Tibial artery (tissue), 4 donors: ENCODE results near the gene STARD3.

Experiments
- DNase-seq, 2 donors: peaks; one replicate each; pipeline ENCODE4 v3.0.0-alpha.2; 2019
- H3K27ac ChIP-seq, 2 donors: fragments of 200-600 bp; sonication (generic) in 1 of 2; 1 replicate in 1 of 2; 2 replicates in 1 of 2; pipeline ENCODE4 v1.5.1; 2018 to 2019; ENCODE audit warnings: mild to moderate bottlenecking in 1 of 2
- H3K27me3 ChIP-seq, 2 donors: fragments of 200-600 bp; sonication (generic) in 1 of 2; one replicate each; pipeline versions ENCODE4 v1.5.1 to v1.6.0; 2016 to 2019
- H3K36me3 ChIP-seq, 3 donors: fragments of 200-600 bp; sonication (generic) in 2 of 3; one replicate each; pipeline ENCODE4 v1.5.1; 2016 to 2019; ENCODE audit warnings: mild to moderate bottlenecking in 2 of 3
- H3K4me1 ChIP-seq, 4 donors: fragments of 200-600 bp; sonication (generic) in 2 of 4; 1 replicate in 3 of 4; 2 replicates in 1 of 4; pipeline ENCODE4 v1.5.1; 2016 to 2019
- H3K4me3 ChIP-seq, 2 donors: fragments of 200-600 bp; sonication (generic) in 1 of 2; 1 replicate in 1 of 2; 2 replicates in 1 of 2; pipeline ENCODE4 v1.5.1; 2018 to 2019; ENCODE audit warnings: mild to moderate bottlenecking in 2 of 2
- H3K9me3 ChIP-seq, 3 donors: fragments of 200-600 bp; sonication (generic) in 1 of 3; one replicate each; pipeline ENCODE4 v1.5.1; 2016 to 2019
- intact Hi-C: fragments of 100-400 bp; cut with DNase I; formaldehyde crosslinking; loops from one replicate; pipeline ENCODE4 v1.15.0; 2023; ENCODE audit warnings: low total_unique reads
- TF ChIP-seq, protein P1 (sequence below), 2 experiments: fragments of 200-600 bp in 1 of 2; fragments of 450-650 bp in 1 of 2; IDR thresholded peaks; one replicate each; pipeline ENCODE4 v1.5.1; 2017 to 2019; ENCODE audit warnings: antibody characterized with exemption in 2 of 2, mild to moderate bottlenecking in 1 of 2, moderate library complexity in 1 of 2

STARD3 gene

DNA sequence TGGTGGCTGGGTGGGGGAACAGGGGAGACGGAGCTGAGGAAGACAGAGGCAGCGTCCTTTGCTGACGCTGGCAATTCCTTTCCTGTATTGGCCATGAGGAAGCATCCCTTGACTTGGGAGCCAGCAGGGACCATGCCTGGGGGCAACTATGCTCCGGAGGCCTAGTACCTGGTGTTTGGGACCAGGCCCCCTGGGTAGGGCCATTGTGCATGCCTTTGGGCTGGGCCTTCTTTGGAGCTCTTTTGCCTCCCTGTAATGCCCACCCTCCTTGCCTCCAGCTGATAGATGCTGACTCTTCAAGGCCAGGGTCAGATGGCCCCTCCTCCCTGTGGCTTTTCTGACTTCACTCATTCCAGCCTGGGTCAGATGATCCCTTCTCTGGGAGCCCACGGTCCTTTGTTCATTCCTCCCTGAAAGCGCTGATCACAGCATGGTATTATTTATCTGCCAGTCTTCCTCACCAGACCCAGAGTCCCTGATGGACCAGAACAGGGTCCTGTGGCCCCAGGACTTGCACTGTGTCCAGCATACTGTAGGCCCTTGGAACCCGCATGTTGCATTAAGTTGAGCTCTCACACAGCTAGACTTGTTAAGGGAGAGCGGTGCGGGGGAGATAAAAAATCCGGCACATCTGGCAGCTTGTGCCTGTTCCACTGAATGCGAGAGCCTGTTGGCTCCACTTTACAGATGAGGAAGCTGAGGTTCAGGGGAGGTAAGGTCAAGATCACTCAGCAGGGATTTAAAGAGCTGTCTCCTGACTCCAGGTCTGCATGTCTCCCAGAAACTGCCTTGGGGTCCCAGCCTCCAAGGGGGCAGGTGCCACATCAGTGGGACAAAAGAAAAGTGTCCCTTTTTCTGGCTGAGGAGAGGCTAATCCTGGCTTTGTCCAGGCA lies 2.9 kb downstream of the STARD3 start:
- intact Hi-C loops: loop anchor here (5.0 kb wide), 1 partner anchor 32 kb away; no protein-coding TSS in a partner anchor
- no peak overlapping the region for H3K27ac ChIP-seq

DNA sequence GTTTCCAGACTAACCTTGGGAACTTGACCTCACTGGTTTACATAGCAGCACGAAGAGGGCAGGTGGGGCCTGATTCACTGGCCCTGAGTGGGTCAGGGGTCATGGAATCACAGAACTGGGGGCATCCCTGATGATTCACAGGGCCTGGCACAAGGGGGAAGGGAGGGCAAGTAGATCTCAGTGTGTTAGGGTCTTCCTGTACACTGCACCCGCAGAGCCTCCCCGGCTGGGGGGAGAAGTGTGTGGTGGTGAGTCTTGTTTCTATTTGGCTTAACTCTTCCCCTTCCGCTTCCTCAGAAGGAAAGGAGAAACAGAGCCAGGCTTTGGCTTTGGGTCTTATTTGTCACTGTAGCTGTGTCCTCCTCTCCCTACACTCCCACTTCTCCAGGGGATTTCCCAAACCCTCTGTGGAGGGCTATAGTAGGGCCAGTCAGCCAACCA lies 3.7 kb downstream of the STARD3 start:
- Histone ChIP-seq H3K27me3 (no peaks in the 10 kb centered on the region), H3K36me3 (no peaks in the 10 kb centered on the region), H3K9me3 (no peaks in the 10 kb centered on the region), H3K4me3 (no peak overlapping the region), H3K4me1 (peaks cover 0 to 44% (median 31%) of the 10 kb centered on the region in 4 donors), H3K27ac (no peak overlapping the region)
- intact Hi-C loops: no loop called here
- no peak for DNase-seq
- TF ChIP-seq, protein P1, sequence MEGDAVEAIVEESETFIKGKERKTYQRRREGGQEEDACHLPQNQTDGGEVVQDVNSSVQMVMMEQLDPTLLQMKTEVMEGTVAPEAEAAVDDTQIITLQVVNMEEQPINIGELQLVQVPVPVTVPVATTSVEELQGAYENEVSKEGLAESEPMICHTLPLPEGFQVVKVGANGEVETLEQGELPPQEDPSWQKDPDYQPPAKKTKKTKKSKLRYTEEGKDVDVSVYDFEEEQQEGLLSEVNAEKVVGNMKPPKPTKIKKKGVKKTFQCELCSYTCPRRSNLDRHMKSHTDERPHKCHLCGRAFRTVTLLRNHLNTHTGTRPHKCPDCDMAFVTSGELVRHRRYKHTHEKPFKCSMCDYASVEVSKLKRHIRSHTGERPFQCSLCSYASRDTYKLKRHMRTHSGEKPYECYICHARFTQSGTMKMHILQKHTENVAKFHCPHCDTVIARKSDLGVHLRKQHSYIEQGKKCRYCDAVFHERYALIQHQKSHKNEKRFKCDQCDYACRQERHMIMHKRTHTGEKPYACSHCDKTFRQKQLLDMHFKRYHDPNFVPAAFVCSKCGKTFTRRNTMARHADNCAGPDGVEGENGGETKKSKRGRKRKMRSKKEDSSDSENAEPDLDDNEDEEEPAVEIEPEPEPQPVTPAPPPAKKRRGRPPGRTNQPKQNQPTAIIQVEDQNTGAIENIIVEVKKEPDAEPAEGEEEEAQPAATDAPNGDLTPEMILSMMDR (IDR thresholded peaks at IDR 0.05): no peak

More for the DNA sequence above, 2.9 kb downstream of the STARD3 start:
- Histone ChIP-seq H3K4me1 (peaks cover 0 to 44% (median 31%) of the 10 kb centered on the region in 4 donors), H3K36me3 (no peaks in the 10 kb centered on the region), H3K9me3 (no peaks in the 10 kb centered on the region), H3K27me3 (no peaks in the 10 kb centered on the region), H3K4me3 (no peak overlapping the region)
- TF ChIP-seq, protein P1 (IDR thresholded peaks at IDR 0.05): no peak
- no peak for DNase-seq

DNA sequence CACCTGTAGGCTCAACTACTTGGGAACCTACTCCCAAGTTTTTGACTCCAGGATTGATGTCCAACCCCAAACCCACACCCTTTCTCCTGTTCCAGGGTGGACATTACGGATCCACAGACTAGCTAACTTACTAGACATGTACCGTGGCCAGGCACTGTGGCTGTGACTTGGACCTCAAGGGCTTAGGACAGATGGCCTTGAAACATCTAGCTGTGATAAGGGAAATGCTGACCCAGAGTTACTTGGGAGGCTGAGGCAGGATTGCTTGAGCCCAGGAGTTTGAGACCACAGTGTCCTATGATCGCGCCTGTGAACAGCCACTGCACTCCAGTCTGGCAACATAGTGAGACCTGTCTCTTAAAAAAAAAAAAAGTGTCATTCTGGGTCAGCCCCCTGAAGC lies 4.2 kb downstream of the STARD3 start:
- H3K27ac ChIP-seq: no peak overlapping the region
- H3K4me1 ChIP-seq: peaks cover 0 to 40% (median 30%) of the 10 kb centered on the region in 4 donors
- H3K27me3 ChIP-seq: no peaks in the 10 kb centered on the region
- no peak overlapping the region for H3K4me3 ChIP-seq
- no peaks in the 10 kb centered on the region for H3K9me3 ChIP-seq
- TF ChIP-seq, protein P1 (IDR thresholded peaks at IDR 0.05): no peak
- intact Hi-C loops: no loop called here
- no peaks in the 10 kb centered on the region for H3K36me3 ChIP-seq
- no peak for DNase-seq

- Histone ChIP-seq H3K4me3 (no peak overlapping the region), H3K36me3 (no peaks in the 10 kb centered on the region), H3K4me1 (peaks cover 0 to 32% (median 24%) of the 10 kb centered on the region in 4 donors), H3K27me3 (no peaks in the 10 kb centered on the region), H3K27ac (no peak overlapping the region), H3K9me3 (no peaks in the 10 kb centered on the region)
- TF ChIP-seq, protein P1 (IDR thresholded peaks at IDR 0.05): no peak
- intact Hi-C loops: no loop called here
- no peak for DNase-seq
Observed at GRCh38 chr17:39641883-39642282, 4.9 kb downstream of the STARD3 start.

DNA sequence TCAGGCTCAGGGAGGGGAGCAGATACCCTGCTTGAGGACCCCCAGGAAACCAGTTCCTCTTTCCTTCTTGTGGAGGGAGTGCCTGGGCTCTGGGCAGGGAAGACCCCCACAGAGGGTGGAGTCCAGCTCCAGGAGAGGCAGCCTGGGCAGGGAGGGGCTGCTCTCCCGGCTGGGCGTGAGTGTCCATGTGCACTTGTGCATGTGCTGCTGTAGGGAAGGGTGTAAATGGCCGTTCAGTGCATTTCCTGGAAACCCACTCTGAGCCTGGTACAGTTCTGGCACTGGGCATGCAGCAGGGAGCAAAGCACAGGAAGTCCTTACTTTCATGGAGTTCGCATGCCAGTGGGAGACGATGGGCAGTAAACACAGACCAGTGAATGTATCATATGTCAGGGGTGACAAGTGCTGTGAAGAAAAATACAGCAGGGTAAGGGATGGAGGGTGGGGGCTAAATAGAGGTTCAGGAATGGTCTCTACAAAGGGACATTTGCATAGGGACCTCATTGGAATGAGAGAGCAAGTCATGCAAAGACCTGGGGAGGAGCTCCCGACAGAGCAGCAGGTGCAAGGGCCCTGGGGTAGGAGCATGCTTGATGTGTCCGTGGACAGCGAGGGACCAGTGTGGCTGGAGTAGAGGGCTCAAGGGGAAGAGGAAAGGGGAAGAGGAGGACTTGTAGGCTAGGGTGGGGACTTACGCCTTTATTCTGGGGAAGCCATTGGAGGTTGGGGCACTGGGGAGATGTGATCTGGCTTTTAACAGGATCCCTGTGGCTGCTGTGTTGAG lies 5.5 kb downstream of the STARD3 start:
- Histone ChIP-seq H3K36me3 (no peaks in the 10 kb centered on the region), H3K4me3 (no peak overlapping the region)

More for the DNA sequence above, 5.5 kb downstream of the STARD3 start:
- Histone ChIP-seq H3K4me1 (peaks cover 0 to 32% (median 23%) of the 10 kb centered on the region in 4 donors), H3K27ac (no peak overlapping the region), H3K9me3 (no peaks in the 10 kb centered on the region), H3K27me3 (no peaks in the 10 kb centered on the region)
- DNase-seq: no peak
- intact Hi-C loops: no loop called here
- TF ChIP-seq, protein P1 (IDR thresholded peaks at IDR 0.05): no peak
